HG03457 (cell line): ENCODE measurements around the gene DPH2.

Experiments
- ATAC-seq: cut with Tn5 transposase; IDR thresholded peaks from one replicate; pipeline ENCODE4 v1.9.1; 2021; ENCODE audit warnings: moderate number of reproducible peaks; ENCODE audit not compliant: unreplicated experiment

DPH2 gene

DNA sequence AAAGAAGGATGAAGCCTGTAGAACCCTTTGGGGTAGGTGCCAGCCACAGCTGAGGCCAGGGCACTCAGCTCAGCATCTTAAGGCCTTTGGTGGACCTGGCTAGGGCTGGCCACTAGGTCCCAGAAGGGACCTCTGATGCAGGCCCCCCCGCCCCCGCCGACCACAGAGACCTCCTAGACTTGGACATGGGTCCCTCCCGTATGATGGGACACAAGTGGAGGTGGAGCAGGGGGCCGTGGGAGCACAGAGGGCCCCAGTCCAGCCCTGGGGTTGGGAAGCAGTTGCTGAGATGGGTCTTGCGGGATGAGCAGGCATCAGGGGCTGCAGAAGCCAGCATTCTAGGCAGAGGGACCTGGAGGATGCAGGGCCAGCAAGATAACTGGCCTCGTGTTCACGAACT lies 12.4 kb downstream of the DPH2 start:
- ATAC-seq = no peak

DNA sequence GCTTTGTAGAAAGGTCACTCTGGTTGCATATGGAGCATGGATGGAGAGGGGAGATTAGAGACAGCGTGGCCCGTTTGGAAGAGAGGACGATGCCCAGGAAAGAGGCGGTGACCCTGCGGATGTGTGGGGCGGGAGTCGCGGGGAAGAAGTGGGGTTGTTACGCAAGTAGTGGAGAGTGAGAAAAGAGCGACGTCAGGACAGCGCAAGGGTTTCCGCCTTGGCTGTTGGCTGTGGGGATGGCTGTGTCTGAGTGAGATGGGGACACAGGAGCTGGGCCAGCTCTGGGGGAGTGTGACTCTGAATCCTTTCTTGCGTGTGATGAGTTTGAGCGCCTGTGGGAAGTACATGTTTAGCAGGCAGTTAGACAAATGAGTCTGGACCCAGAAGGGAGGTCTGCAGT lies 13.0 kb downstream of the DPH2 start:
- ATAC-seq = no peak

DNA sequence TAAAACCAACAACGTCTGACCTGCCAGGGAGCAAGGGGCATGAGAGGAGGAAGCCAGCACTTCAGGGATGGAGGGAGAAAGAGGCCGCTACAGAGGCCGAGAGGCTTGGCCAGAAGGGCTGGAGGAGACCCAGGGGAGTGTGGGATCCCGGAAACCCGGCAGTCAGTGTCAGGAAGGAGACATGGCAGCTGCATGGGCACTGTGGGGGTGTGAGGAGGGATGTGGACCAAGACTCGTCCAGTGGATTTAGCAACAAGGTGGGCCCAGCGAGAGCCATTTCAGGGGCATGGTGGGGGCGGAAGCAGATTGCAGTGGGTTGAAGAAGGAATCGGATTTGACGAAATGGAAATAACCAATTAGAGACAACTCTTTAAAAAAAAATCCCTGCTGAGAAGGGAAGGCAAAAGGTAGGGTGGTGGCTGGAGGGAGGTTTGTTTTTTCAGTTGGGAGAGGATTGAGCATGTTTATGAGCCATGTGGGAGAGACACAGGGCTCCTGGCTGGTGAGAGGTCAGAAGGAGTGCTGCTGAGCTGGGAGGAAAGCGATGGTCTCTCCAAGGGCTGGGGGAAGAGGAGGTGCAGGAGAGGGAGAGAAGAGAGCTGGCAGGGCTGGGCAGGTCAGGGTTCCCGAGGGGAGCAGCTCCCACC lies 13.6 kb downstream of the DPH2 start:
- no peak for ATAC-seq

DNA sequence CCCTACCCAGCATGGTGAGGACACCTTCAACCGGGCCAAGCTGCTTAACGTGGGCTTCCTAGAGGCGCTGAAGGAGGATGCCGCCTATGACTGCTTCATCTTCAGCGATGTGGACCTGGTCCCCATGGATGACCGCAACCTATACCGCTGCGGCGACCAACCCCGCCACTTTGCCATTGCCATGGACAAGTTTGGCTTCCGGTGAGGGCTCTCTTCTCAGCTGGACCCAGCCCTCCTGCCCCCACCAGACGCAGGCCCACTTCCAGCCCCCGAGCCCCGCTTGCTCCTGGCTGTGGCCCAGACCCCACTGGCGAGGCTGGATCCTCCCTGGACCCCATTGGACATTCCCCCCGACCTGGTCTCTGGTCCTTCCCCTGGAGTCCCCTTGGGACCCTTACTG lies 15.0 kb downstream of the DPH2 start:
- no peak for ATAC-seq

DNA sequence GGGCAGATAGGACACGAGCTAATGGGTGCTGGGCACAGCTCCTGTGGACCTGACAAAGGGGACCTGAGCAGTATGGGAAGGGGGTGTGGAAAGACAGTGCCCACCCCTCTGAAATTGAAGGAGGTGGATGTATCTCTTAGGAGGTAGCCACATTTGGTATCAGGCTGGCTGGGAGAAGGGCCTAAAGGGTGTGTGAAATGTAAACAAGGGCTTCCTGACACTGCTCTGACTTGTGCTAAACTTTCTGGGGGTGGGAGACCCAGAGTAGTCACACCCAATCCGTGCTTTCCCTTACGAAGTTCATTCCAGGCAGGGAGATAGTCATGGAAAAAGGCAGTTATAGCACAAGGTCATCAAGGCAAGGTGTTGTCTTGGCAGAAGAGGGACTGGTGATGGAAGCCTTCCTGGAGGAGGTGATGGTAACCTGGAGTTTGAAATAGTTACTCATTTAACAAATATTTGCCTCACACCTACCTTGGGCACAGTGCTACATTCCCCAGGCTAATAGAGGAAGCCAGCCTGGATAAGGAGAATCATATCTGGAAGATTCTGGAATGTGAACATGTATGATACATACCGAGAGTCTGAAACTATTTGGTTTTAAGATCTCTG lies 16.3 kb downstream of the DPH2 start:
- no peak for ATAC-seq

DNA sequence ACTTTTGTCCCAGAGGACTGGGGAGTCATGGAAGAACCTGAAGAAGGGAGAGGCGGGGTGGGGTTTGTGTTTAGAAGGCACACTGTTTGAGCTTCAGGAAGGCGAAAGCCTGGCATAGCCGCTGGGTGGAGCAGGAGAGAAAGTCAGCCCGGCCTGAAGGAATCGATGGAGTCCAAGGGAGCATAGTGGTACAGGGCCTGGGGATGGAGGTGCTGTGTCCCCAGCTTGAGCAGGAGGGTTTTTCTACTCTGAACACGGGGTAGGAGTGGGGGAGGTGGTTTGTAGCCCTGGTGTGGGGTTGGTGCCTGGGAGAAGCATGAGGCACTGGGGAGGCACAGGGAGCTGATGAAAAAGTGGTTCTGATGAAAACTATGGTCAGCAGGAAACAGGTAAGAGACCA lies 16.9 kb downstream of the DPH2 start:
- no peak for ATAC-seq

DNA sequence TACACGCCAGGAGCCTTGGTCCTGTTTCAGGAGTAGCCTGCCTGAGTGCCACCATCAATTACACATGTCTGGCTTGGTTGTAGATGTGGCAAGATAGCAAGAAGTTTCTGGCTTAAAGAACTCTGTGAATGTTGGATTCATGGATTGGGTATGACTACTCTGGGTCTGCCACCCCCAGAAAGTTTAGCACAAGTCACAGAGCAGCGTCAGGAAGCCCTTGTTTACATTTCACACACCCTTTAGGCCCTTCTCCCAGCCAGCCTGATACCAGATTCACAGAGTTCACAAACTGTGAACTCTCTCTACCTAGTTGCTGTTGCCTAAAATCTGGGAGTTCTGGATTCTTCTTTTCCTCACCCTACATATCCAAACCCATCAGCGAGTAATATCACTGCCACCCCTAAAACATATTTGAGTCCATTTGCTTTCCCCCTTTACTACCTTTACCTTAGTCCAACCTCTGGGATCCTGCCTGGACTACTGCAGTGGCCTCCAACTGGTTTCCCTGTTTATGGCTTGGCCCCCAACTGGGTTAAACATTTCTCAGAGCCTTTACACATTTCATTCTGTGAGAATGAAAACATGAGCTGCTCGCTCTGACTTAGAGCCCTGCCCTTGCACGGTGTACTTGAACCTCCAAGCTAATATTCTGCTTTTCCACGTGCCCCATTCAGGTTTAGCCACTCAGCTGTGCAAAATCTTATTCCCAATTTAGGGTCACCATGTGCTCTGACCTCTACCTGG lies 17.5 kb downstream of the DPH2 start:
- no peak for ATAC-seq

DNA sequence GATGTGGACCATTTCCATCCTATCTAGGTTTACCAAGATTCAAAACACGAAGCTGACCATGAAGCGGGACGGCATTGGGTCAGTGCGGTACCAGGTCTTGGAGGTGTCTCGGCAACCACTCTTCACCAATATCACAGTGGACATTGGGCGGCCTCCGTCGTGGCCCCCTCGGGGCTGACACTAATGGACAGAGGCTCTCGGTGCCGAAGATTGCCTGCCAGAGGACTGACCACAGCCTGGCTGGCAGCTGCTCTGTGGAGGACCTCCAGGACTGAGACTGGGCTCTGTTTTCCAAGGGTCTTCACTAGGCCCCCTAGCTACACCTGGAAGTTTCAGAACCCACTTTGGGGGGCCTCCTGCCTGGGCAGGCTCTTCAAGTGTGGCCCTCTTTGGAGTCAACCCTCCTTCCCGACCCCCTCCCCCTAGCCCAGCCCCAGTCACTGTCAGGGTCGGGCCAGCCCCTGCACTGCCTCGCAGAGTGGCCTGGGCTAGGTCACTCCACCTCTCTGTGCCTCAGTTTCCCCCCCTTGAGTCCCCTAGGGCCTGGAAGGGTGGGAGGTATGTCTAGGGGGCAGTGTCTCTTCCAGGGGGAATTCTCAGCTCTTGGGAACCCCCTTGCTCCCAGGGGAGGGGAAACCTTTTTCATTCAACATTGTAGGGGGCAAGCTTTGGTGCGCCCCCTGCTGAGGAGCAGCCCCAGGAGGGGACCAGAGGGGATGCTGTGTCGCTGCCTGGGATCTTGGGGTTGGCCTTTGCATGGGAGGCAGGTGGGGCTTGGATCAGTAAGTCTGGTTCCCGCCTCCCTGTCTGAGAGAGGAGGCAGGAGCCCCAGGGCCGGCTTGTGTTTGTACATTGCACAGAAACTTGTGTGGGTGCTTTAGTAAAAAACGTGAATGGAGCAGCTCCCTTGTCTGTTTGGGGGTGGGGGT lies 20.7 kb downstream of the DPH2 start:
- no peak for ATAC-seq

DNA sequence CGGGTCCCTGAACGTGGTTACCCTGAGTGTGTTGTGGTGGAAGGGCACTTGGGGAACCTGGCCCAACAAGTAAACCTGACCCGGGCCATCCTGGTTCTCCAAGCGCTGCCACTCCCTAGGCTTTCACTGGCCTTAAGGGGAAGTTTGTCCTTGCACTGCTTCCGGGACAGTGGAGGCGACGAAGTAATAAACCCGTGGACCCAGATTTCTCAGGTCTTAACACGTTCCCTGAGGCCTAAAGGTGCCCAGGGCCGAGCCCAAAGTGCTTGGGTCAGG lies 21.3 kb downstream of the DPH2 start:
- no peak for ATAC-seq

DNA sequence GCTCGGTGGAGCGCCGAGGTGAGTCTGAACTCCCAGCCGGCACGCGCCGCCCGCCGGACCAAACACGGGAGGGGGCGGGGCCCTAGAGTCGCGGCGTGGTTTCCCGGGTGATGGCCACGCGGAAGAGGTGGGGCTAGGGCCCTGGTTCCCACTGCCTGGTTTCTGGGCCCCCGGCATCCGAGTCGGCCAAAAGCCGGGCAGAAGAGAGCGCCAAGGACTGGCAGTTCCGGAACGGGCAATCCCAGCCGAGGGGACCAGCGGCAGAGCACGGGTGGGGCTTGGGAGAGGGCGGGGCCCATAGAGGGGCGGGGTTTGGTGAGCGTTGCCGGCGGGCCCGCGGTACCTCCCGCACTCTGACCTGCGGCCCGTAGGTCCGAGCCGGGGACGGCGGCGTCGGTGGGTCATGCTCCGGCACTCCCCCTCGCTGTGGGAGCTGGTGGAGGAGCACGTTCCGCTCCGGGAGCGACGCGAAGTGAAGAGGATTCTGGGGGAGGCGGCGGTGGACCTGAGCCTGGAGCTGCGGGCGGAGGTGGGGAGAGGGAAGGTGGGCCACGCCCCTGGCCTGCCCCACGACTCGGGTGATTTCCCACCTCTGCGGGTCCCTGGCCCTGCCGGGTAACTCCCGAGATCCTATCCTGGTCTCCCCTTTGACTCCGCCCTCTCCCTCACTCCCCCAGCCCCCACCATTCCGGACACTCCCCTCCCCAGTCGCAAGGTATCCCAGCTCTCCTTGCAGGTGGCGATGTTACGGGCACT lies 21.8 kb downstream of the DPH2 start, which contains the start of gene CCDC24:
CCDC24 (plus strand) TSS at position 124 of the 756 bp plus-strand sequence; CDS start at position 404, 280 bp downstream.
- ATAC-seq = peak; percentile 41

DNA sequence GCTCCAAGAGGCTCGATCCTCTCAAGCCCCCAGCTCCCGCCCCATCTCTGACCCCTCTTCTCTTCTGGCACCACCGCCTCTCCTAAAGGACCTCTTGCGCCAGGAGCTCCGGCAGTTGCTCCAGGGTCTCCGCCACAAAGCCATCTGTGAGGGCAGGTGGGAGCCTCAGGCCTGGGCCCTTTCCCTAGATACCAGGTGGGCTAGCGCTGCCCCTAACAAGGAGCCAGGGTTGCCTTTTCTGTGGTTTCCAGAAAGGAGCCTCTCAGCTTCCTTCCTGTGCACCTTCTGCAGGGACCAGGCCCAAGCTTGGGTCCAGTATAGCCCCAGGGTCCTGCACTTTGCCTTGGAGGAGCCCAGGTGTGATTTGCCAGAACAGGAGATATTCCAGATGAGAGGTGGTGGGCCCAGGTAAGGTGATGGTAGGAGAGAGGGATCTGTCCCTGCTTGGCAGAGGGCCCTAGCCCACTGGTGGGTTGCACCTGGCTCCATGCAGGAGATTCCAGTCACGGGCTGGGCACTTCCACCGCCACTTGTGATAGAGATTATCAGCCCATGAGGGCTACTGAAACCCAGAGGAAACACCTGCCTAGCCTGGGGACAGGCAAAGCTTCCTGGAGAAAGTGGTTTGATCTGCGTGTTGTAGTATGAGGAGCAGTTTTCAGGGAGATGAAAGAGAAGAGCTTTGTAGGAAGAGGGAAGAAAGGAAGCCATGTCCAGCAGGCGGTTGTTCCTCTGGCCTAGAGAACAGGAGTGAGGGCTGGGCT lies 22.6 kb downstream of the DPH2 start:
- ATAC-seq = no peak

DNA sequence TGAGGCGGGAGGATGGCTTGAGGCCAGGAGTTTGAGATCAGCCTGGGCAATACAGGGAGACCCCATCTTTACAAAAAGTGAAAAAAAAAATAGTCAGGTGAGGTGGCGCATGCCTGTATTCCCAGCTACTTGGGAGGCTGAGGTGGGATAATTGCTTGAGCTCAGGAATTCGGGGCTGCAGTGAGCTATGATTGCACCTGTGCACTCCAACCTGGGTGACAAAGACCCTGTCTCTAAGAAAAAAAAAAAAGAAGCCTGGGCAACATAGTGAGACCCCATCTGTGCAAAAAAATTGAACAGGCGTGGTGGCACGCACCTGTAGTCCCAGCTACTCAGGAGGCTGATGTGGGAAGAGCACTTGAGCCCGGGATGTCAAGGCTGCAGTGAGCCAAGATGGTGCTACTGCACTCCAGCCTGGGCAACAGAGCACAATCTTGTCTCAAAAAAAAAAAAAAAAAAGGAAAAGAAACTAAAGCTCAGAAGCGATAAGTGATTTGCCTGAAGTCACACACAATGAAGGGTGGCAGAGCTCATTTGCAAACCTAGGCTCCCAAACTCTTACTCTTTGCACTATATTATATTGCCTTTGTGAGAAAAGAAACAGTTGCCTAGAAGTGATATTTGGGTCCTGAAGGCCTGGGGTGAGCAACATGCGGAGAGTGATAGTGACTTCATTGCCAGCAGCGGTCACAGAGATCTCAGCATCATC lies 23.6 kb downstream of the DPH2 start:
- no peak for ATAC-seq

DNA sequence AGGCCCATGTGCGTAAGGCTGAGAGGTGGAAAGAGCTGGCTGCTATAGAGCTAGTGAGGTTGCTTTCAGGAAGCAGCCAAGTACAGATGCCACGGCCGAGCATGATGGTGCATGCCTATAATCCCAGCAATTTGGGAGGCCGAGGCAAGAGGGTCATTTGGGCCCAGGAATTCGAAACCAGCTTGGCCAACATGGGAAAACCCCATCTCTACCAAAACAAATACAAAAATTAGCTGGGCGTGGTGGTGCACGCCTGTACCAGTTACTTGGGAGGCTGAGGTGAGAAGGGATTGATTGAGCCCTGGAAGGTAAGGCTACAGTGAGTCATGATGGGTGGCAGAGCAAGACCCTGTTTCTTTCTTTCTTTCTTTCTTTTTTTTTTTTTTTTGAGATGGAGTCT lies 24.3 kb downstream of the DPH2 start:
- ATAC-seq = no peak

DNA sequence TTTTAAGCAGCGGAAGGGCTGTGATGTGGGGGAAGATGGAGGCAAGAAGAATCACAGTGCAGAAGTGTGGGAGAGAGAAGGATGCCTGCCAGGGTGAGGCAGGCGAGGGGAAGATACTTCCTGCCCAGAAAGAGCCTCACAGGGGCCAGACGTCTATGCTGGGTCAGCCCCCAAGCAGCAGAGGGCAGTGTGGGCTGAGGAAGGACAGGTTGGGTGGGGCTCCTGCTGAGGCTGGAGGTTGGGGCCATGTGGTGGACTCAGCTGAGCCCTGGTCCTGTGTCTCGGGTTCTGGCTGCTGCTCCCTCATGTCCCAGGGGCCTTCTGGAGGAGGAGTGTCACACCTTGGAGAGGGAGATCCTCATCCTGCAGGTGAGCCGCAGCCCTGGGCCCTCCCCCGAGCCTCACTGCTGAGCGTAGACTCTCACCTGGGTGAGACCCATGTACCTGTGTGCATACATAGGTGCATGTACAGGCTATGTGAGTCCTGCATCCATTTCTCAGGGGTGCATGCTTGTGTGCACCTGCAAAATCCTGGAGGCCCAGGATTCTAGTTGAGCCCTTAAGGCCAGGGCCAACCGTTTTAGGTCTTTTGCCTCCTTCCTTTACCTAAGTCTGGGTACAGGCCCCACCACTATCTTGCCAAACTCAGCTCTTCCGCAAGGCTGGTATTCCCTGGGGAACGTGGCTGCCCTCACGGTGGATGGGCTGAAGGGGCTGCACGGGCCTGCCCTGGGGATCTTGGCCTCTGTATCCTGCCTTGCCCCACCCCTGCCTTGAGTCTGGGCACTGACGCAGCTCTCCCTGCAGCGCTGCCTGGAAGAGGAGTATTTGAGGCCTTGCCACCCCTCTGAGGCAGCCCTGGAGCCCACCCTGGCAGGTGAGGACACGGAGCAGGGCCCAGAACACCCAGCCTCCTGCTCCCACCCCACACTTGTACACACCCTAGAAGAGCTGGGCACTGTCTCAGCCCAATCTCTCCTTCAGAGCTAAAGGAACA lies 25.3 kb downstream of the DPH2 start:
- no peak for ATAC-seq

DNA sequence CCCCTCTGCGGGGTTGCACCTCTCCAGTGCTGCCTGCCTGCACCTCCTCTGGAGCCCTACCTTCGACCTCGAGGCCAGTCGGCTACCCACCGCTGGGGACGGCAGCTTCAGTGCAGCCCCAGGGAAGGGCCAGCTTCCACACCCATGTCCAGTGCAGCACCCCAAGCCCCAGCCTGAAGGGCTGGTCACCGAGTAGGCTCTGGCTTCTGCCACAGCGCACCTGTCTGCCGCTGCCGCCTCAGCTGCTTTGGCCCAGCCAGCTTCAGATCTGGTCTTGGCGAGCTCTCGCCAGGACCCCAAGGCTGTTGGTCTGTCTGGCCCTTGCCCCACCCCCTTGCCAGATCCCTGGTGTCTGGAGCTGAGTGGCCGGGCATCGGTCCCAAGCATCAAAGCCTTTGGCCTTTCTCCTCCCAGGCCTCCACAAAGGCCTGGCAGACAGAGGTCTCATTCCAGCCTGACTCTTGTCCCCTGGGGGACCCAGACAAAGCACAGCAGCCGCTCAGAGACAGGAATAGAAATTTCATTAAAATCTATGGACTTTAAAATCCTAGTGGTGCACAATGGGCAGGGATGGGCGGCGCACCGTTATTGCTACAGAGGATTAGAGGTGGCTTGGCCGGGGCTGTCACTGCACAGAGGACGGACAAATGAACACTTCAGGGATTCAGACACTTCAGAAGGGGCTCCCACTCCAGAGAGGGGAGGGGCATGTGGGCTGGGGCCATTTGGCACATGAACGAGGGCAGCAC lies 26.3 kb downstream of the DPH2 start:
- no peak for ATAC-seq

DNA sequence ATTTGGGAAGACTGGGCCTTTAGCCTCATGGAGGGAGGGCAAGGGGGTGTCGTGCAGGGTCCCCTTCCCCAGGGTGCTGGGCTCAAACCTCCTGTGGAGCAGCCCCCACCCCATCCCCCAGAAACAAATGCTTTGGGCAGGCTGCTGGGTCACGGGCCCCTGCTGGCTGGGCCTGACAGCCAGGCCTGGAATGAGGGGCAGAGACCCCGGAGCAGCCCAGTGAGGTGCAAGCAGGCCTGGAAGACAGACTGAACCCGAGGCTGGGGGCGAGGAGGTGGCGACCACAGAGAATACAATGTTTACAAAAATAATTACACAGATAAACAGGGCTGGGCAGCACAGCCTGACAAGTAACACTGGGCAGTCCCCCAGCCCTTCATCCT lies 26.9 kb downstream of the DPH2 start:
- no peak for ATAC-seq

DNA sequence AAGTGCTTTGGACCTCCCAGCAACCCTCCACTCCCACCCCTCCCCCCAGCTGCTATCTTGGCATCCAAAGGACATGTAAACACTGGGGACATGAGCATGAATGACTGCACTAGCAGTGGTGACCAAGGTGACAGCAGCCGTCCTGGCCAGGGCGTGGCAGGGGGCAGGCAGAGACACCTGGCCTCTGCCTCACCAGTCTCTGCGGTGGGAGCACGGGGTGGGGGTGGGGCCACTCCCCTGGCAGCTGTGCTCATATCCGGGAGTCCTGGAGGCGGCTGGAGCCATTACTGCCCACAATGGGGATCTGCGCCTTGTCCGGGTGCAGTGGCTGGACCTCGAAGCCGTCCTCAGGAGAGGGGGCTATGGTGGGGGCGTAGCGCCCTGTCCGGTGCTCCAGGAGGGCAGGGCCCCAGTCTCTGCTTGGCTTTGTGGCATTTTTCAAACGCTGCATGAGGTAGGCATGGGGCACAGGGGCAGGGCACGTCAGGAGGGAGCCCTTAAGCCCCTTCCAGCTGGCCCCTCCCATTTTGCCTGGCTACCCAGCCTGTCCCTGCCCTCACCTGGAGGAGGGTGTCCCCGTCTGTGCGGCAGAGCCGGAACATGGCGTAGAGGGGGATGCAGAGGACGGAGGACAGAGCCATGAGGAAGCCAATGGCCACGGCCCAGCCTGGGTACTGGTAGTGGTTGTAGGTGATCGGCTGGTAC lies 27.6 kb downstream of the DPH2 start:
- ATAC-seq = no peak
